GM18909 (cell line): Measurements from ENCODE around the gene RAP2A.
A peak's percentile ranks its signal among the peaks of the same experiment; 100 is the strongest.

Source experiments
- ATAC-seq: cut with Tn5 transposase; IDR thresholded peaks from one replicate; pipeline ENCODE4 v1.9.1; 2021; ENCODE audit warnings: mild to moderate bottlenecking; ENCODE audit not compliant: unreplicated experiment, poor library complexity

The RAP2A gene

DNA sequence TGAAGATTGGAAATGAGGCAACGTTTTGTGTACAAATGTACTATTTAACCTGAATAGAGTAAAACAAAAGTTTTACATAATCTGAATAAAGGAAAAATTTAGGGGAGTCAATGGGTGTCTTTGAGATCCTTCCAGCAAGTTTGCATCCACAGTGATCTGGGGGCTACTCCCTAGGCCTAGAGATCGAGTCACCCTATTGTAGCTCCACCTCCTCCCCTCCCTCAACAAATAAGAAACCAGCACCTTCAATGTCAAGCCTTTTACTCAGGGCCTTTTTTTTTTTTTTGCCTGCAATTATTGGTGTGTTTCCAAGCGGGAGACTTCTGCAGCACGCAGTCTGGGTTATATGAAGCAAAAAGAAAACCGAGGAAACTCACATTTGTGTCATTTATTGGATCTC, 16.3 kb upstream of the RAP2A start:
- ATAC-seq: no peak

DNA sequence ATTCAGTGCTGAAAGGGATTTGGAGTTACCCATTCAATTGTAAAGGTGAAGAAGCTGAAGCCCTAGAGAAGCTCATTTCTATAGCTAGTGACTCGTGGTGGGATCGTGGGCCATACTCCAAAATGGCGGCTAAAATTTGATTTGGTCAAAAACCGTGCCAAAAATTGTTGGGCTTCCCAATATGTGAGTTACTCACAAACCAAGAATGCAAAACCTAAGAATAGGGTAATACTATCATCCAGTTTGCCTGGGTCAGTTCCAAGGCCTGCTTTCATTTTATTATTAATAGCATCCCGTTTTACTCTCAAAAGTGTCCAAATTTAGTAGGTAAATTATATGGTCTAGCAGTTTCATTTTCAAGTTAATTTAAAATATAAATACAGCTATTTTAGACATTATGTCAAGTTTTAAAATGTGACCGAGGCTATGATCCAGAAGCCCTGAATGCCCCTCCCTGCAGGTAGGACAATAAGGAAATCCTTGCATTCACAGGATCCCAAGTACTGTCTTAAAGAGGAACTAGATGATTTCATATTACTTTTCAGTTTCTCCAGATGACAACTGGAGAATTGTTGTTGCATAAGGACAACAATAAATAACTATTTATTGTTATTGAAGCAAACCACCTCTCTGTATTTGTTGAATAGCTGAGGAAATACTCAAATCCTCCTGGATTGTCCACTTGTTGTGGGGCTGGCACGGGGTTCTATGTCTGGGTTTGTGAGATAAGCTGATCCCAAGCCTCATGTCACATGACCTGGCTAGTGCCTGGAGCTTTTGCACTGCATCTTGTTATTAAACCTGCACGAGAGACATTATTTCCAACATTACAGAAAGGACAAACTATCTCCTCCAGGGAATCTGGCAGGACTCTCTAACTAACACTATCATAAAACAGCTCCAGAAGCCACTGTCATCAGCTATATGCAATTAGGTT, 11.6 kb upstream of the RAP2A start:
- ATAC-seq: no peak

GRCh38 chr13:97423300-97424045, 10.5 kb upstream of the RAP2A start:
- no peak for ATAC-seq

- no peak for ATAC-seq
Measured at GRCh38 chr13:97425590-97425989, 8.4 kb upstream of the RAP2A start.

DNA sequence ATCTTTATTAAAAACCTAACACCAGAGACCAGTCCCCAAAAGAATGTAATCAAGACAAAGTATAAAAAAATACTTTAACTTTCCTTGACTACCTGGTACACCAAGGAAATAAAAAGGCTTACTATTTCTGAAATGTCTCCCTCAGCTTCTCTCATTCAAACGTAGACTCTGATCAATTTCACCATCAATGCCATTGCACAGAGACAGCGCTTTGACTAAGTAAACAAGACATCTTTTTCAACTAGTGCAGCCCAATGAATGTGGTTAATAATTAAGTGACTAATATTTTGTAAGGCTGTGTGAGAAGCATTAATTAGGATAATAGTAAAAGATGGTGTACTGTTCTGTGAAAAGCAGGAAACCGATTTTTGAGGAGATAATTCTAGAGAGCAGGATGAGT, 7.3 kb upstream of the RAP2A start:
- no peak for ATAC-seq

- no peak for ATAC-seq
Measured at GRCh38 chr13:97429681-97430081, 4.3 kb upstream of the RAP2A start.

- no peak for ATAC-seq
Measured at GRCh38 chr13:97430296-97430695, 3.7 kb upstream of the RAP2A start.

DNA sequence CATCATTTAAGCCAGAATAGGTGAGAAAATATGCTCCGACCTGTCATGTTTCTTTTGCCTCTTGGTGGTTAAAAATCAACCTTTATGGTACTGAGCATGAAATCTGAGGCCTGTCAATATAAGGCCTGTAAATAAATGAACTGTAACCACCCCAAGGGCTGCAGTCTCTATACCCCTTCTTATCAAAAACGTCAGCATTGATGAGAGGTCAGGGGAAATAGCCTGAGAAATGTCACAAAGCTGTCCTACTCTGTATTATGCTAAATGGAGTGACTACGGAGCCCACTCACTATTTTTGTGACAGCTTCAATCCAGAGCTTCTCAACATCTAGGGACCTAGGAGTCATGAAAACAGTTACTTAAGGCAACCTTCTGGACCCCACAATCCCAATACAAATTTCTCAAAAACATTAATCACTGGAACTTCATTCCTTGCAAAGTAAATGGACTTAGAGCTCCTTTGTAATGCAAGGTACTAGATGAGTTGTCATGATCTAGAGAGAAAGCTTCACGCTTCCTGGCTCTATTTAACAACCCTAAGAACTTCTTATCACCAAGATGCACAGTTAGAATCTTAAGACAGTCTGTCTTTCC, 2.7 kb upstream of the RAP2A start:
- ATAC-seq: no peak

DNA sequence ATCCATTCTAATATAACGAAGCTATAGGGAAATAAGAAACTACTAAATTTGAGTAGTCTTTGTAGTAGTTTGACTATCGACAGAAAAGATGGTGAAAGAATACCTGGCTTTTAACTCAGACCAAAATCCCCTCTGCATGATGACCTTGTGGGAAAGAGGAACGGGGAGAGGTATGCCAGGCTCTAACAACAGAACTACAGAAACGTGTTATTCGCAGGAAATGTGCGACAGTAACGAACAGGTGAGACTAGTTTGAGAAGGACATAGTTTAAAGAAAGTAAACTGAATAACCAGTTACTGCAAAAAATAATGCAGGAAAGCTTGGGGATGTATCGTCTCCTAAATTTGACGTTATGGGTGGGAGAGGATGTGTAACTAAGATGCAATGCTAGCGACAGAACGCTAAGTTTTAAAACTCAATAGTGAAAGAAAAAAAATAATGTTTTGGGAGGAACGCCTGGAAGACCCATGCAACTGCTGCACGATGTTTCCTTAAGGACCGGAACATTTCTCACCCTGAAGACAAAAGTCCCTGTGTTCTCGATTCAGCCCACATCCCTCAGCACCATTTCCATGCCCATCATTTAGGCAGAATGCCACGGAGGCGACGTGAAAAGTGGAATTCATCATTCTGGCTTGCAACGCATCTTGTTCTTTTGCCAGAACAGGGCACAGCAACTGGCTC, 1.6 kb upstream of the RAP2A start:
- ATAC-seq: no peak

DNA sequence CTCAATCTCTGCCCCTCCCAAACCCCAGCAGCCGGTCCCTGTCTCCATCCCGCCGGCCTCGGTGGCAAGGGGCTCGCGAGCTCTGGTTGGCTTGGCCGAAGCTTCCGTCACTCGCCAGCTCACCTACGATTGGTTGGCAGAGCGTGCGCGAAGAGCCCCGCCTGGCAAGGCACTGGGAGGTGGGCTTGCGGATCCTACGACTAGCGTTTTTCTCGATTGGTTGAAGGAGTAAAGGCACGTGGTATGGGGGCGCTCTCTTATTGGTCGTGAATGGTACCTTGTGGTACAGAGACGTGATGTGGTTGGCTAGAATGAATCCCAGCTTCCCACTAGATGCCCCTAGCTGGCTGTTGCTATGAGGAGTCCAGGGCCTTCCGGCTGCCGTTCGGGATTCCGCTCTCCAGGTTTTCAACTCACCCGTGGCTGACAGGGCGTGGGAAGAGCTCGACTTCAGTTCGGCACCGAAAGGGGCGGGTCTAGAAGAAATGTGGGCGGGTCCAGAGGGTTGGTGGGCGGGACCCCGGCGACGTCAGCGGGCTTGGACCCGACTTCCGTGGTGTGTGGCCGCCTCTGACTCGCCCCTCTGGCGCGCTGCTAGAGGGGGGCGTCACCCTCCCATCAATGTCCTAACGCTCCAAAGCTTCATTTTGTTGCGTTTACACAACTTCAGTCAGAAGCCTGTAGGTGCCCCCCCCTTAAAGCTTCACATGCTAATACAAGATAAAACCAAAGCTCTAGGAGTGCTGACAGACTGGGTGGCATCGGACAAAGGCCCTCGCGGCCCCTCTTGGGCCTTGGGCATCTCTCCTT, 847 bp upstream of the RAP2A start:
- peak; percentile 81 for ATAC-seq

DNA sequence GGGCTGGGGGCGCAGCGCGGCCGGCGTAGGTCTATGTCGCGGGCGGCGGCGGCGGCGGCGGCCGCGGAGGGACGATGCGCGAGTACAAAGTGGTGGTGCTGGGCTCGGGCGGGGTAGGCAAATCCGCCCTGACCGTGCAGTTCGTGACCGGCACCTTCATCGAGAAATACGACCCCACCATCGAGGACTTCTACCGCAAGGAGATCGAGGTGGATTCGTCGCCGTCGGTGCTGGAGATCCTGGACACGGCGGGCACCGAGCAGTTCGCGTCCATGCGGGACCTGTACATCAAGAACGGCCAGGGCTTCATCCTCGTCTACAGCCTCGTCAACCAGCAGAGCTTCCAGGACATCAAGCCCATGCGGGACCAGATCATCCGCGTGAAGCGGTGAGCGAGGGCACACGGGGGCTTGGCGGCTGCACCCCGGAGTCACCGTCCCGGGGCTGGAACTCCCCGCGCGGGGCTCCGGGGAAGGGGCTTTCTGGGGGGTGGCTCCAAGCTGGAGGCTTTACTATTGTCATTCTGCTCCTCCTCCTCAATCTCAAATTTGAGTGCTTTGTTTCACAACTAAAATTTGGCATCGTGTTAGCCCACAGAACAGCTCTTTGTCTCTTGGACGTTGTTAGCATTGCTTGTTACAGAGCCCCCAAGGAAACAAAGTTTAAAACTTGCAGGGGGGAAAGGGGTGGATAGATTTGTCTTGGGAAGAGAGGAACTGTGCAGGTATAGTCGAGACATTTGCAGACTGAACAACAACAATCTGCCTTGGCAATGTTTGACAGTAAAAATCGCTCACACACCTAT, 630 bp downstream of the RAP2A start:
- ATAC-seq: peak; percentile 3

GRCh38 chr13:97435323-97435722, 1.4 kb downstream of the RAP2A start:
- ATAC-seq: no peak

DNA sequence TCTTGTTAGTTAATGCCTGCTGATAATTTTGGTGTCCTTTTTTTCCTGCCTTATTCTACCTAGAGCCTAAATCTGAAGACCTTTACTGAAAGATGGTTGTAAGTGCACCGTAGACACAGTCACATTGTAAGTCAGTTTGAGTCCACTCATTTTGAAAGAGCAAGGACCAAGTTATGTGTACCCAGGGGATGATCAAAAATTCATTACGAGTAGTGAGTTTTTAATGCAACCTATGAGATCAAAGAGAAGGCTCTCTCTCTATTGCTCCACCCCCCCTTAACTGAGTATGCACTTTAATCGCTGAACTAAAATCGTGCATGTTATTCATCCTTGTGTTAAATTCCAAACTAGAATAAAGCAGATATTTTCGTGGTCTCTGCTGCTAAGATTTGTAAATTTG, 1.8 kb downstream of the RAP2A start:
- ATAC-seq: no peak

DNA sequence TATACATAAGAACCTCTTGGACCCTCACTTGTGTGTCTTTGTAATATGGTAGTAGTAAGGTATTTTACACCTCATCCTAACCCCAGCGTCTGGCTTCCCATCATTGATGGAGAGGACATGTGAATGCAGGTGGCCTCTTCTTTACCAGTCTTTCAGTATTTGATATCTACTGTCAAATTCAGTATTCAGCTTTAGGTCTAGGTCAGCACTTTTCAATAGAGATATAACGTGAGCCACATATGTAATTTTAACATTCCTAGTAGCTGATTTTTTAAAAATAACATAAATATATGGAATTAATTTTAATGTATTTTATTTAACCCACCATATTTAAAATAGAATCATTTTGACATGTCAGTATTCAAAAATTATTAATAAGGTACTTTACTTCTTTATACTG, 2.9 kb downstream of the RAP2A start:
- no peak for ATAC-seq

GRCh38 chr13:97437729-97438128, 3.8 kb downstream of the RAP2A start:
- ATAC-seq: no peak

- no peak for ATAC-seq
Measured at GRCh38 chr13:97438856-97439595, 5.1 kb downstream of the RAP2A start.

GRCh38 chr13:97440598-97441170, 6.7 kb downstream of the RAP2A start:
- ATAC-seq: no peak

DNA sequence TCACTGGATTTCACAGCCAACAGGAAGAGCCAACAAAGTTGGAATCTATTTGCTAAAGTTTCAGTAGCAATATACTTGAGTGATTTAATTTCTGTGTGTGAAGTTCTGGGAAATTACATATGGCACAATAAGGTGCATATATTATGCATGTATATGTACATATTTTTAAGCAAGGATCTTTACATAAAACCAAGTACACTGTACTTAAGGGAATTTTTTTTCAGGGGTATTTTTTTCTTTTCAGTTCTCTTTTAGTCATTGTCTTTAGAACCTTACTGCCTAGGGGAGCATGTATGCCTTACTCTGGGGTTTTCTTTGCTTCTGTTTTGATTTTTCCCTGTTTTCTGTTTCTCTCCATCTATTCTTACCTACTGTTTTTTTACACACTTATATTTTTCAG, 7.4 kb downstream of the RAP2A start:
- ATAC-seq: peak; percentile 57
